Memory B cell (primary cell): ENCODE measurements around the gene SEC14L2.
A peak's percentile ranks its signal among the peaks of the same experiment; 100 is the strongest.

ENCODE experiments used
- ATAC-seq: fragments of 150-1000 bp; cut with Tn5 transposase; 2 replicates; pipeline ENCODE4 v1.10.0; 2021; ENCODE audit warnings: low read depth, mild to moderate bottlenecking, moderate library complexity
- DNase-seq, 2 donors: peaks; one replicate each; pipeline ENCODE4 v3.0.0; 2022; ENCODE audit warnings: low spot score in 2 of 2
- H3K27ac Mint-ChIP-seq: one replicate; pipeline ENCODE4 v1.8.0; 2022; ENCODE audit warnings: mild to moderate bottlenecking, moderate library complexity, mixed read lengths
- H3K27me3 Mint-ChIP-seq: one replicate; pipeline ENCODE4 v1.8.0; 2022; ENCODE audit warnings: mixed read lengths
- H3K36me3 Mint-ChIP-seq: one replicate; pipeline ENCODE4 v1.8.0; 2022; ENCODE audit warnings: mild to moderate bottlenecking, mixed read lengths
- H3K4me1 Mint-ChIP-seq: one replicate; pipeline ENCODE4 v1.8.0; 2022; ENCODE audit warnings: mixed read lengths
- H3K4me3 Mint-ChIP-seq: one replicate; pipeline ENCODE4 v1.8.0; 2022; ENCODE audit warnings: mild to moderate bottlenecking, moderate library complexity, mixed read lengths
- H3K9me3 Mint-ChIP-seq: one replicate; pipeline ENCODE4 v1.8.0; 2022; ENCODE audit warnings: mixed read lengths

The SEC14L2 gene

GRCh38 chr22:30396871-30397655, at the start of gene SEC14L2:
Gene SEC14L2, plus strand, starts transcription at chr22:30397018. Its CDS starts 99 bp downstream, at chr22:30397117.
- Mint-ChIP-seq H3K27me3 (peaks cover 11% of the 10 kb centered on the region), H3K36me3 (no peaks in the 10 kb centered on the region), H3K27ac (peak within 1 kb of the TSS; percentile 79), H3K4me1 (peaks cover 16% of the 10 kb centered on the region), H3K4me3 (peak within 1 kb of the TSS; percentile 83), H3K9me3 (no peaks in the 10 kb centered on the region)
- ATAC-seq: peak; percentile 66
- peak; percentile 16 to 38 for DNase-seq

DNA sequence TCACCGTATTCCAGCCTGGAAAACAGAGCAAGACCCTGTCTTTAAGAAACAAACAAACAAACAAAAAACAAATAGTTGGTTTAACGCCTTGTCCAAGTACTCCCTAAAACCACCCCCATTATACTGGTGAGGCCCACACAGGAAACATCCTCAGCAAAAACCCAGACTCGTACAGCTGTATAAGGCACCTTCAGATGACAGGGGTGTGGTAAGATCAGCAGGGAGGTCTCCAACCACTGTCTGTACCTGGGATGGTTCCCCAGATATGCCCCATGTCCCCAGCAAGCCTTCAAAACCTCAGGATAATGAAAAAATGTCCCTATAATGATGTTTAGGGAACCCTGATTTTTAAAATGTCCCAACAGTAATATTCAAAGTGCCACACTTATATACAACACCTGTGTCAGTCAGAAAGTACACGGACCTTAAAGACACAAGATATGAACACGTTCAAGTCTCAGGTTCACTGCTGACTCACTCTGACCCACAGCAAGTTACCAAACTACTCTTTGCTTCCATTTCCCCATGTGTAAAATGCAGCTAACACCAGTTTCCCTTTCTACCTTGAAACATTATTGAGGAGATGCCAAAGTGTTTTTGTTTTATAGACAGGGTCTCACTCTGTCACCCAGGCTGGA, 49.4 kb upstream of the SEC14L2 start:
- Mint-ChIP-seq H3K36me3 (peaks cover 19% of the 10 kb centered on the region), H3K4me3 (no peak overlapping the region), H3K27me3 (no peaks in the 10 kb centered on the region), H3K9me3 (no peaks in the 10 kb centered on the region), H3K4me1 (peaks cover 13% of the 10 kb centered on the region), H3K27ac (no peak overlapping the region)
- ATAC-seq (no peak), DNase-seq (no peak)

DNA sequence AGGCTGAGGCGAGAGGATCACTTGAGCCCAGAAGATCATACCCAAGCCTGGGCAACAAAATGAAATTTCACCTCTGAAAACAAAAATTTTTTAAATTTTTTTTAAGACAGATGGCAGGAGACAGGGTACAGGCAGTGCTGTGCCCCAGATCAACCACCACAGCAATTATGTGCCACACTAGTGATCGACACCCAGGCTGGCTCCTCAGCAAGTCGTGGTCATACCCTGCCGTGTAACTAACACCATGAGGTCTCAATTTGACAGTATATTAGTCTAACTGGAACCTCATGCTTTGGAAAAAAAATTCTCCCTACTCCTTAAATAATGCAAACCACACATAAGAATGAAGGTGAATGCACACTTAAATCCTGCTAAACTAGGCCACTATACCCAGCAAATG, 48.4 kb upstream of the SEC14L2 start:
- no peak for DNase-seq
- no peaks in the 10 kb centered on the region for H3K9me3 Mint-ChIP-seq
- peaks cover 18% of the 10 kb centered on the region for H3K36me3 Mint-ChIP-seq
- no peaks in the 10 kb centered on the region for H3K27me3 Mint-ChIP-seq
- ATAC-seq: no peak
- H3K4me3 Mint-ChIP-seq: no peak overlapping the region
- H3K4me1 Mint-ChIP-seq: peaks cover 17% of the 10 kb centered on the region
- H3K27ac Mint-ChIP-seq: peak overlapping the region; percentile 41

GRCh38 chr22:30348809-30349208, 48.0 kb upstream of the SEC14L2 start:
- ATAC-seq: no peak
- H3K27ac Mint-ChIP-seq: peak overlapping the region; percentile 41

DNA sequence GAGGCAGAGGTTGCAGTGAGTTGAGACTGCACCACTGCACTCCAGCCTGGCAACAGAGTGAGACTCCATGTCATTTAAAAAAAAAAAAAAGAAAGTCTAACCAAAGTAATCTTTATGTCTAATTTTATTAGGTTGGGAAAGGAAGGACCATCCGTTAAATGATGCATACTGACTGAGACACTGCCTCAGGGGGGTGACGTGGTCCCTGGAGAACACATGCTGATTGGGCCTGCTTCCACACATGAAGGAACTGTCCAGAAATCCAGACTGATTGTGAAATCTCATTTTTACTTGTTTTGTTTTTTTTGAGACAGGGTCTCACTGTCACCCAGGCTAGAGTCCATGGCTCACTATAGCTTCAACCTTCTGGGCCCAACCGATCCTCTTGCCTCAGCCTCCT, 45.6 kb upstream of the SEC14L2 start:
- H3K4me1 Mint-ChIP-seq: peaks cover 39% of the 10 kb centered on the region
- no peak overlapping the region for H3K4me3 Mint-ChIP-seq
- DNase-seq (no peak), ATAC-seq (no peak)
- no peaks in the 10 kb centered on the region for H3K9me3 Mint-ChIP-seq
- no peaks in the 10 kb centered on the region for H3K27me3 Mint-ChIP-seq
- peaks cover 27% of the 10 kb centered on the region for H3K36me3 Mint-ChIP-seq
- peak overlapping the region; percentile 45 for H3K27ac Mint-ChIP-seq

More at GRCh38 chr22:30348809-30349208, 48.0 kb upstream of the SEC14L2 start:
- Mint-ChIP-seq H3K4me1 (peaks cover 19% of the 10 kb centered on the region), H3K9me3 (no peaks in the 10 kb centered on the region), H3K27me3 (no peaks in the 10 kb centered on the region), H3K36me3 (peaks cover 19% of the 10 kb centered on the region), H3K4me3 (no peak overlapping the region)
- no peak for DNase-seq

DNA sequence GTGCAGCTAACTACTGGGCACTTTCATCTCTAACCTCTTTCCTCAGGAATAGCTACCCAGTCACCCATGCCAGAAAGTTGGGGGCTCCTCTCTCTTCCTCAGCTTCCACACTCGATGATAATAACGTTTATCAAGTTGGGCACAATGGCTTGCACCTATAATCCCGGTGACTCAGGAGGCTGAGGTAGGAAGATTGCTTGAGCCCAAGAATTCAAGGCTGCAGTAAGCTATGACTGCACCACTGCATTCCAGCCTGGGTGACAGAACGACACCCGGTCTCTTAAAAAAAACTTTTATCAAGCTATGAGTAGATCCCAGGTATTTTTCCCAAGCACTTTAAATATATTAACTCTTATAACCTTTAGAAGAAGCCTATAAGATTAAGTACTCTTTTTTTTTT, 42.2 kb upstream of the SEC14L2 start:
- Mint-ChIP-seq H3K27ac (peak overlapping the region; percentile 99), H3K4me3 (peak overlapping the region; percentile 0), H3K27me3 (no peaks in the 10 kb centered on the region), H3K9me3 (no peaks in the 10 kb centered on the region), H3K4me1 (peaks cover 41% of the 10 kb centered on the region), H3K36me3 (peaks cover 25% of the 10 kb centered on the region)
- ATAC-seq (no peak), DNase-seq (no peak)

- peak within 1 kb of the TSS; percentile 99 for H3K27ac Mint-ChIP-seq
- peak; percentile 82 to 86 for DNase-seq
Observed at GRCh38 chr22:30356449-30357235, 40.2 kb upstream of the SEC14L2 start, which contains the start of the genes CCDC157 and SF3A1. Gene CCDC157, plus strand, starts transcription at chr22:30357007. Its CDS starts 8,994 bp downstream, at chr22:30366001. Gene SF3A1, minus strand, starts transcription at chr22:30356894. Its CDS starts 102 bp downstream, at chr22:30356792.

DNA sequence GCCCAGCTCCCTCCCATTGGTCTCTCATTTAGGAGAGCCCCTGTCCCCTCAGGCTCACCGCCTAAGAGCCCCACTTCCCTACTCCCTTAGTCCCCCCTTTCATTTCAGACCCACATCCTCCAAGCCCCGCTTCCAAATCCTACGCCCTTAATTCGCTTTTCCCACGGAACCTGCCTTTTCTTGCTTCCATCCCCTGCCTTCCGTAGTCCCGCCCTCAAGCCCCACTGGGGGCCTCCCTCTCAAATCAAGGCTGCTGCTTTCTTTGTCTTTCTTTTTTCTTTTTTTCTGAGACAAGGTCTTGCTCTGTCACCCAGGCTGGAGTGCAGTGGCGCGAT, 39.6 kb upstream of the SEC14L2 start:
- peak overlapping the region; percentile 92 for H3K4me3 Mint-ChIP-seq
- peaks cover 33% of the 10 kb centered on the region for H3K4me1 Mint-ChIP-seq

More at GRCh38 chr22:30356449-30357235, 40.2 kb upstream of the SEC14L2 start, which contains the start of the genes CCDC157 and SF3A1:
- Mint-ChIP-seq H3K9me3 (no peaks in the 10 kb centered on the region), H3K36me3 (peaks cover 18% of the 10 kb centered on the region), H3K27me3 (no peaks in the 10 kb centered on the region), H3K4me1 (peaks cover 34% of the 10 kb centered on the region), H3K4me3 (peak within 1 kb of the TSS; percentile 92)
- peak; percentile 87 for ATAC-seq

GRCh38 chr22:30357650-30358215, 39.1 kb upstream of the SEC14L2 start:
- Mint-ChIP-seq H3K4me3 (peak overlapping the region; percentile 92), H3K27me3 (no peaks in the 10 kb centered on the region), H3K27ac (peak overlapping the region; percentile 99), H3K36me3 (peaks cover 14% of the 10 kb centered on the region), H3K4me1 (peaks cover 30% of the 10 kb centered on the region), H3K9me3 (no peaks in the 10 kb centered on the region)
- ATAC-seq: no peak
- no peak for DNase-seq

More for the DNA sequence above, 39.6 kb upstream of the SEC14L2 start:
- DNase-seq (no peak), ATAC-seq (peak; percentile 5)
- H3K9me3 Mint-ChIP-seq: no peaks in the 10 kb centered on the region
- H3K27me3 Mint-ChIP-seq: no peaks in the 10 kb centered on the region
- peaks cover 17% of the 10 kb centered on the region for H3K36me3 Mint-ChIP-seq
- H3K27ac Mint-ChIP-seq: peak overlapping the region; percentile 99

- Mint-ChIP-seq H3K27me3 (no peaks in the 10 kb centered on the region), H3K36me3 (peaks cover 14% of the 10 kb centered on the region), H3K9me3 (no peaks in the 10 kb centered on the region), H3K4me1 (peaks cover 30% of the 10 kb centered on the region), H3K4me3 (no peak overlapping the region), H3K27ac (peak overlapping the region; percentile 90)
- ATAC-seq (no peak), DNase-seq (no peak)
Observed at GRCh38 chr22:30358541-30358940, 38.3 kb upstream of the SEC14L2 start.

- H3K27me3 Mint-ChIP-seq: no peaks in the 10 kb centered on the region
- H3K27ac Mint-ChIP-seq: no peak overlapping the region
- no peaks in the 10 kb centered on the region for H3K36me3 Mint-ChIP-seq
- DNase-seq (no peak), ATAC-seq (no peak)
- no peak overlapping the region for H3K4me3 Mint-ChIP-seq
- H3K9me3 Mint-ChIP-seq: no peaks in the 10 kb centered on the region
- peaks cover 6% of the 10 kb centered on the region for H3K4me1 Mint-ChIP-seq
Observed at GRCh38 chr22:30361916-30362650, 34.7 kb upstream of the SEC14L2 start.

DNA sequence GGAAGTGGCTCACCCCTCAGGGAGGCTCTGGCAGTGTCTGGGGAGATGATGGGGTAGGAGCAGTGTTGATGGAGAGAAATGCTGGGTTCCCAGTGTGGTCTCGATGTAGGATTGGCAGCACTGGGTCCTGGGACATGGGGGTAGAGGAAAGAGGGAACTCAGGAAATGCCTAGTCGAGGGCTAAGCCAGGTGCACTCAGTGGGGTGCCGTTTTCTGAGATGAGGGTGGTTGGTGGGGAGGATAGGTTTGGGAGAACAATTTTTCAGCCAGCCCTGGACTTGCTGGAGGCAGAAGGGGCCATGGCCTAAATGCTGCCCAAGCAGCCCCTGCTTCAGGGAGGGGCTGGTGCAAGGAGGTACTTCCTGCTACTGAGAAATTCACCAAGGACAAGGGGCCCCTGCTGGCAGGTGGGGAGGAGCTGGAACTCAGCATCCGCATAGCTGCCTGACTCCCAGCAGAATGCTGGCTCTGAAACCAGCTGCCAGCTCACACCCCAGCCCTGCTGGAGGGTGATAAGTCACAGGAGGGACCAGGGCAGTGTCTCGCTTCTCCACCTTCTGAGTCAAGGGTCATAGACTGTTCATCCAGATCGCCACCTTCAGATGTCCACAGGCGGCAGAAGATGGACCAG, 34.1 kb upstream of the SEC14L2 start:
- DNase-seq (no peak), ATAC-seq (no peak)
- H3K4me1 Mint-ChIP-seq: peaks cover 3% of the 10 kb centered on the region
- no peak overlapping the region for H3K27ac Mint-ChIP-seq
- no peak overlapping the region for H3K4me3 Mint-ChIP-seq
- H3K36me3 Mint-ChIP-seq: no peaks in the 10 kb centered on the region
- H3K27me3 Mint-ChIP-seq: no peaks in the 10 kb centered on the region
- no peaks in the 10 kb centered on the region for H3K9me3 Mint-ChIP-seq

DNA sequence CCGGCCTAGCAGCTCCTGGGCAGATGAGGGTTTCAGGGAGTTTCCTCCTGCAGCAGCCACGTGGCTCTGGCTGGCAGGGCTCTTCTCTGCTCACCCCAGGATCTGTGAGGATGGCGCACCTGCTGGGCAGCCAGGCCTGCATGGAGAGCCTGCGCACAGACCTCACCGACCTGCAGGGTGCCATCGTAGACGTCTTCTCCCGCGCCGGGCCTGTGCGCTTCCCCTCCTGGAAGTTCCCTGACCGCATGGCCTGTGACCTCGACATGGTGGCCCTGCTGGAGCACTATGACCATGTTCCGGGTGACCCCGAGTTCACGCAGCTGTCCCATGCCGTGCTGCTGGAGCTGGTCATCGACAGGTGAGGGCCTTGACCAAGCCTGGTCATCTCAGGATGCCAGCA, 30.9 kb upstream of the SEC14L2 start:
- Mint-ChIP-seq H3K36me3 (peaks cover 2% of the 10 kb centered on the region), H3K27ac (no peak overlapping the region), H3K4me3 (no peak overlapping the region), H3K27me3 (no peaks in the 10 kb centered on the region), H3K9me3 (no peaks in the 10 kb centered on the region), H3K4me1 (no peaks in the 10 kb centered on the region)
- no peak for ATAC-seq
- no peak for DNase-seq
